ENCODE results near the gene ASCL5.

- TF ChIP-seq CTCF (IDR thresholded peaks at IDR 0.05) (no peak), POLR2A (IDR thresholded peaks at IDR 0.05) (no peak)
These were observed 36.7 kb upstream of the ASCL5 start for GRCh38 chr1:201163707-201164106.
